Panc1 (cell line): ENCODE data around the gene NR0B2. TPM values are rescaled to one million over a fixed set of nuclear protein-coding genes. Genes with fewer than 3 reads are reported as not detected.

Experiments
- ATAC-seq: fragments of 200-7000 bp; cut with Tn5 transposase; 2 replicates; pipeline ENCODE4 v1.9.1; 2020; ENCODE audit warnings: mild to moderate bottlenecking, moderate library complexity
- BruUV-seq: library from RNA; stranded (reverse); fragments of 400-500 nt; replicated peaks from 2 replicates; lab custom pipeline; 2021; lab: Mats Ljungman, UMichigan
- CTCF ChIA-PET: fragments of 300-600 bp; sonication (Branson Sonifier 250); formaldehyde crosslinking; loops from one replicate; lab custom pipeline; 2022; ENCODE audit warnings: antibody characterized with exemption; lab: Charles Lee
- POLR2A ChIA-PET: fragments of 300-600 bp; sonication (Branson Sonifier 250); formaldehyde crosslinking; loops from one replicate; lab custom pipeline; 2022; ENCODE audit warnings: antibody characterized with exemption; lab: Charles Lee
- DNase-seq: peaks from one replicate; pipeline ENCODE4 v3.0.0-alpha.2; 2010; ENCODE audit warnings: low read depth, low spot score
- H3K27ac ChIP-seq: 2 replicates; pipeline ENCODE4 v1.5.1; 2011; ENCODE audit warnings: mild to moderate bottlenecking, low read length, inconsistent platforms
- H3K27me3 ChIP-seq: fragments of 200-500 bp; sonication (Bioruptor generic); 2 replicates; pipeline ENCODE4 v1.6.0; 2014; ENCODE audit warnings: low read length, inconsistent platforms; ENCODE audit not compliant: control insufficient read depth, insufficient read depth
- H3K36me3 ChIP-seq: fragments of 200-500 bp; sonication (Bioruptor generic); 2 replicates; pipeline ENCODE4 v1.5.1; 2014; ENCODE audit warnings: inconsistent platforms, mild to moderate bottlenecking, low read length, moderate library complexity; ENCODE audit not compliant: control insufficient read depth, insufficient read depth
- H3K4me1 ChIP-seq: 2 replicates; pipeline ENCODE4 v1.5.1; 2011; ENCODE audit warnings: inconsistent platforms, mild to moderate bottlenecking, low read length, moderate library complexity; ENCODE audit not compliant: control insufficient read depth, insufficient read depth
- H3K4me3 ChIP-seq, 2 experiments: 2 replicates each; pipeline ENCODE4 v1.5.1; 2011 to 2012; ENCODE audit warnings: low read depth in 2 of 2, low read length in 2 of 2, mild to moderate bottlenecking in 2 of 2, inconsistent platforms in 1 of 2, moderate library complexity in 1 of 2
- H3K9me3 ChIP-seq: fragments of 200-500 bp; sonication (Bioruptor generic); 2 replicates; pipeline ENCODE4 v1.5.1; 2014; ENCODE audit warnings: low read depth, mild to moderate bottlenecking, inconsistent platforms, low read length, moderate library complexity; ENCODE audit not compliant: control insufficient read depth, insufficient read depth
- POLR2AphosphoS5 ChIP-seq: IDR thresholded peaks from 2 replicates; pipeline ENCODE4 v1.6.1; 2012; ENCODE audit warnings: mild to moderate bottlenecking, low read depth, low read length, moderate library complexity
- SIN3A ChIP-seq: IDR thresholded peaks from 2 replicates; pipeline ENCODE4 v1.6.1; 2012; ENCODE audit warnings: low read depth, mild to moderate bottlenecking, low read length, moderate library complexity, borderline replicate concordance; ENCODE audit not compliant: insufficient read depth
- TCF7L2 ChIP-seq: IDR thresholded peaks from 2 replicates; pipeline ENCODE4 v1.6.1; 2011; ENCODE audit warnings: mild to moderate bottlenecking, low read depth, low read length, inconsistent platforms
- in situ Hi-C: cut with HindIII; loops from 2 replicates; pipeline ENCODE4 v1.10.0; 2016; ENCODE audit warnings: low sequenced_read_pairs, low pct_unique_long_range_greater_than_20kb
- intact Hi-C: fragments of 100-400 bp; cut with micrococcal nuclease; formaldehyde crosslinking; loops from one replicate; pipeline ENCODE4 v1.10.0; 2022; ENCODE audit not compliant: unreplicated experiment
- total RNA-seq: library from RNA; stranded (reverse); gene quantifications from one replicate; pipeline ENCODE4 v1.2.1, GENCODE V29; 2021; ENCODE audit not compliant: unreplicated experiment
- TF ChIP-seq, protein P1 (sequence below), 2 experiments: IDR thresholded peaks; 2 replicates each; pipeline ENCODE4 v1.6.1; 2011 to 2012; ENCODE audit warnings: low read depth in 2 of 2, control low read depth in 1 of 2, low read length in 1 of 2, mild to moderate bottlenecking in 1 of 2, moderate library complexity in 1 of 2; ENCODE audit not compliant: insufficient read depth in 1 of 2
- TF ChIP-seq, protein P2 (sequence below): fragments of 450-650 bp; IDR thresholded peaks from 2 replicates; pipeline ENCODE4 v1.5.1; 2017; ENCODE audit warnings: mild to moderate bottlenecking

NR0B2 gene
- total RNA-seq, 1 experiment from 2014 or later: 5.2 TPM

DNA sequence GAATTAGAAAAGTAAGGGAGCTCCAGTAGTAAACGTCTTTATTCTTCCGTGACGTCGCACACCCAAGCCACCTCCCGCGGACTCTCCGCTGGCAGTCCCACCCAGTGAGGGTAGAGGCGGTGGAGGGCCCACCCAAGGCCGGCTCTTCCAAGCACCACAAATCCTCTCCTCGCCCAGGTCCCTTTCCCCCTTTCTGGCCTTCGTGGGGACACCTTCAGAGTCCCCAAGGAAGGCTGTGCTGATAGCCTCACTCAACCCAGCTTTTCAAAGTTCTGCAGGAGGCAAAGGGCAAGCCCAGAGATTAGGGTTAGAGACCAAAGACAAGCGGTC lies 23.3 kb downstream of the NR0B2 start:
- in situ Hi-C loops: no loop called here
- DNase-seq (no peak), ATAC-seq (peak; percentile 73)
- no TSS peak for BruUV-seq
- TF ChIP-seq SIN3A (no peak), POLR2AphosphoS5 (no peak; the same call in 1 of the 2 replicates), TCF7L2 (no peak)
- TF ChIP-seq, protein P1, sequence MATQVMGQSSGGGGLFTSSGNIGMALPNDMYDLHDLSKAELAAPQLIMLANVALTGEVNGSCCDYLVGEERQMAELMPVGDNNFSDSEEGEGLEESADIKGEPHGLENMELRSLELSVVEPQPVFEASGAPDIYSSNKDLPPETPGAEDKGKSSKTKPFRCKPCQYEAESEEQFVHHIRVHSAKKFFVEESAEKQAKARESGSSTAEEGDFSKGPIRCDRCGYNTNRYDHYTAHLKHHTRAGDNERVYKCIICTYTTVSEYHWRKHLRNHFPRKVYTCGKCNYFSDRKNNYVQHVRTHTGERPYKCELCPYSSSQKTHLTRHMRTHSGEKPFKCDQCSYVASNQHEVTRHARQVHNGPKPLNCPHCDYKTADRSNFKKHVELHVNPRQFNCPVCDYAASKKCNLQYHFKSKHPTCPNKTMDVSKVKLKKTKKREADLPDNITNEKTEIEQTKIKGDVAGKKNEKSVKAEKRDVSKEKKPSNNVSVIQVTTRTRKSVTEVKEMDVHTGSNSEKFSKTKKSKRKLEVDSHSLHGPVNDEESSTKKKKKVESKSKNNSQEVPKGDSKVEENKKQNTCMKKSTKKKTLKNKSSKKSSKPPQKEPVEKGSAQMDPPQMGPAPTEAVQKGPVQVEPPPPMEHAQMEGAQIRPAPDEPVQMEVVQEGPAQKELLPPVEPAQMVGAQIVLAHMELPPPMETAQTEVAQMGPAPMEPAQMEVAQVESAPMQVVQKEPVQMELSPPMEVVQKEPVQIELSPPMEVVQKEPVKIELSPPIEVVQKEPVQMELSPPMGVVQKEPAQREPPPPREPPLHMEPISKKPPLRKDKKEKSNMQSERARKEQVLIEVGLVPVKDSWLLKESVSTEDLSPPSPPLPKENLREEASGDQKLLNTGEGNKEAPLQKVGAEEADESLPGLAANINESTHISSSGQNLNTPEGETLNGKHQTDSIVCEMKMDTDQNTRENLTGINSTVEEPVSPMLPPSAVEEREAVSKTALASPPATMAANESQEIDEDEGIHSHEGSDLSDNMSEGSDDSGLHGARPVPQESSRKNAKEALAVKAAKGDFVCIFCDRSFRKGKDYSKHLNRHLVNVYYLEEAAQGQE (IDR thresholded peaks at IDR 0.05; ENCODE audit: insufficient read depth in 1 of 2, low read depth in 2 of 2, low read length in 1 of 2): no peak
- TF ChIP-seq, protein P2, sequence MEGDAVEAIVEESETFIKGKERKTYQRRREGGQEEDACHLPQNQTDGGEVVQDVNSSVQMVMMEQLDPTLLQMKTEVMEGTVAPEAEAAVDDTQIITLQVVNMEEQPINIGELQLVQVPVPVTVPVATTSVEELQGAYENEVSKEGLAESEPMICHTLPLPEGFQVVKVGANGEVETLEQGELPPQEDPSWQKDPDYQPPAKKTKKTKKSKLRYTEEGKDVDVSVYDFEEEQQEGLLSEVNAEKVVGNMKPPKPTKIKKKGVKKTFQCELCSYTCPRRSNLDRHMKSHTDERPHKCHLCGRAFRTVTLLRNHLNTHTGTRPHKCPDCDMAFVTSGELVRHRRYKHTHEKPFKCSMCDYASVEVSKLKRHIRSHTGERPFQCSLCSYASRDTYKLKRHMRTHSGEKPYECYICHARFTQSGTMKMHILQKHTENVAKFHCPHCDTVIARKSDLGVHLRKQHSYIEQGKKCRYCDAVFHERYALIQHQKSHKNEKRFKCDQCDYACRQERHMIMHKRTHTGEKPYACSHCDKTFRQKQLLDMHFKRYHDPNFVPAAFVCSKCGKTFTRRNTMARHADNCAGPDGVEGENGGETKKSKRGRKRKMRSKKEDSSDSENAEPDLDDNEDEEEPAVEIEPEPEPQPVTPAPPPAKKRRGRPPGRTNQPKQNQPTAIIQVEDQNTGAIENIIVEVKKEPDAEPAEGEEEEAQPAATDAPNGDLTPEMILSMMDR: no peak
- Histone ChIP-seq H3K27ac (peak overlapping the region; percentile 95), H3K4me3 (peak overlapping the region; percentile 82 to 95), H3K27me3 (no peaks in the 10 kb centered on the region), H3K4me1 (peaks cover 17% of the 10 kb centered on the region), H3K9me3 (no peaks in the 10 kb centered on the region), H3K36me3 (peaks cover 20% of the 10 kb centered on the region)
- intact Hi-C loops: no loop called here
- CTCF ChIA-PET: no interaction called here
- POLR2A ChIA-PET: interaction anchor here (0.6 kb wide), 3 partner anchors 124 to 718 kb away, joined by 4 to 13 read pairs (median 6); no protein-coding TSS in a partner anchor

DNA sequence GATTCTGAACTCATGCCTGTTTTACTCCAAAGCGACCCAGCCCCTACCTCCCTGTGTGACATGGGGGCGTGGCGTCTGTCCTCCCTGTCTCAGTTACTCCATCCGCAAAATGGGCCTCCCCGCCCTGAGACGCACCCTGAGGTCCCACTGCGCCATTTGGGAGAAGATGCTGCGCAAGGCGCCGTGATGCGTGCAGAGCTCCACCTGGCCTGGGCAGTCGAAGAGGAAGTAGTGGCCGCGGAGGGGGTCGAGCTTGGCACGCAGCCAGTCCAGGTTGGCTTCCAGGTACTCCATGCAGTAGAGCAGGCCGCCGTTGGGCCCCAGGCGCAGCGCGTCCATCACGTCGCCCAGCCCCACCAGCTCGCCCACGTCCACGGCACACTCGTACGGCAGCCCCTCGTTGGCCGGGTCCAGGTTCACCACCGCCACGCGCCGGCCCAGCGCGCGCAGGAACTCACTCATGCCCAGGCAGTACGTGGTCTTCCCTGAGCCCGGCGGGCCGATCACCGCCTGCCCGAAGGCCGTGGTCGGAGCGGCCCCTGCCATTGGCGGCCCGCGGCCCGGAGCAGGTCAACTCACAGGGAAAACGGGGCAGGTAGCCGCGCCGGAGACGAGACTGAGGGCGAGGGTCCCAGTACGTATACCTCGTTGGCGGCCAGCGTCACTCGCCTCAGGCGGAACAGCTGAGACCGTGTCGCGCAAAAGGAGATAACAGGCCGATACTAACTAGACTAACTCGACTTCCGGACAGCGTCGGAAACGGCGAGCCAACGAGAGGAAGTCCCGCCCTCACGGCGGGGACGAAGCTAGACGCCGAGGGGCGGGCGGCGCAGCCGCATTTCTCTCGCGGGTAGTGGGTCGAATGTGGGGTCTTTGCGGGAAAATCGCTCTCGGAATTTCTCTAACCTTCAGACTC lies 24.0 kb downstream of the NR0B2 start, which contains the start of gene GPN2:
Gene GPN2, minus strand, starts transcription at position 733 of the 916 bp plus-strand sequence. Its CDS starts 187 bp downstream, at position 546.
- Histone ChIP-seq H3K27me3 (no peaks in the 10 kb centered on the region), H3K27ac (peak within 1 kb of the TSS; percentile 95), H3K36me3 (peaks cover 20% of the 10 kb centered on the region), H3K4me3 (peak within 1 kb of the TSS; percentile 82 to 95), H3K9me3 (no peaks in the 10 kb centered on the region), H3K4me1 (peaks cover 17% of the 10 kb centered on the region)
- ChIA-PET POLR2A (interaction anchor here (0.6 kb wide), 4 partner anchors 19 to 718 kb away, joined by 4 to 13 read pairs (median 5); no protein-coding TSS in a partner anchor), CTCF (interaction anchor here (0.6 kb wide), 1 partner anchor 77 kb away, joined by 7 read pairs; no protein-coding TSS in a partner anchor)
- DNase-seq: no peak
- intact Hi-C loops: no loop called here
- TF ChIP-seq POLR2AphosphoS5 (peak; percentile 98), SIN3A (peak; percentile 59; the same call in 1 of the 2 replicates), TCF7L2 (no peak)
- TF ChIP-seq, protein P2: no peak
- TF ChIP-seq, protein P1 (IDR thresholded peaks at IDR 0.05; ENCODE audit: insufficient read depth in 1 of 2, low read depth in 2 of 2, low read length in 1 of 2): 0 out of 4 replicates have a peak, but pooled peaks of 1 of the 2 experiments have one; percentile 37
- peak; percentile 95 for ATAC-seq
- in situ Hi-C loops: no loop called here
- no TSS peak for BruUV-seq
